ENCODE measurements around the gene EFCAB6. TPM values are rescaled to one million over a fixed set of nuclear protein-coding genes. Genes with fewer than 3 reads are reported as not detected.

The EFCAB6 gene
- total and polyA plus RNA-seq, 3 donors from 2014 or later = 41.3 to 108 (median 81.5) TPM

DNA sequence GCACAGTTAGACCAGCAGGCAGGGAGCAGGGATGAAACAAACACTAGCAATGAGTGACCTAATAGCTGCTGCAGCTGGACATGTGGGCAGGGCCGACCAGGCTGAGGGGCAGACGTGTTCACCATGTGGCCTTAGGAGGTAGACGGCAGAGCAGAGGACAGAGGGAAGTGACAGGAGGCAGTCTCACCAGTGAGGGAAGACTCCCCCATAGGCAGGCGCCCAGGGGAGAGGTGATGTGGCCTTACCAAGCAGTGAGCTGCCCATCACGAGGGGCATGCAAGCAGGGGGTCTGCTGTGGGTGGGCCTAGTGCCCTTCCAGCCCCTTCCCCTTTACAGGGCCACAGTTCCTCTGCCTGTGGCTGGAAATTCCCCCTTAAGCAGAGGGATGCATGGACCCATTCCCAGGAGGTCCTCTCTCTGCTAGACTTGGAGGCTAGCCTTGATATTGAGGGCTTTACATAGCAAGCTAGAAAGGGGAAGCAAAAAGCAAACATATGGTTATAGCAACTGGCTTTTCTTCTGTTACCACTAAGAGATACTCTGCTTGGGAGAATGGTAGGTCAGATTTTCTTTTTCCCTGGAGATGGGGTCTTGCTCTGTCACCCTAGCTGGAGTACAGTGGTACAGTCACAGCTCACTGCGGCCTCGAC lies 332.7 kb downstream of the EFCAB6 start:
- no peaks in the 10 kb centered on the region for H3K9me3 ChIP-seq
- WGBS, 2 donors = 88 to 90% methylated on average over 7 of the region's 7 CpGs
- TF ChIP-seq POLR2A (IDR thresholded peaks at IDR 0.05) = no peak
- TF ChIP-seq CTCF (IDR thresholded peaks at IDR 0.05) = no peak
- DNase-seq = no peak
- no peak overlapping the region for H3K27ac ChIP-seq
- peaks cover 11% of the 10 kb centered on the region for H3K4me1 ChIP-seq
- no peaks in the 10 kb centered on the region for H3K27me3 ChIP-seq
- no peaks in the 10 kb centered on the region for H3K36me3 ChIP-seq (ENCODE audit: low read depth, missing control alignments)
- H3K4me3 ChIP-seq = no peak overlapping the region
- intact Hi-C loops (cut with DNase I; ENCODE audit: low total_unique reads) = no loop called here

Small RNA genes within 50 kb of the gene (small RNA-seq; reads per million reads assigned to genes)
- 0 reads per million in 2 donors for gene HMGN2P9

Other genes starting within 250 kb of the EFCAB6 start
- 10 to 100 TPM; 10.3 to 11.9 TPM for gene SULT4A1, start 50.2 kb upstream of the EFCAB6 start, total RNA-seq
- gene SULT4A1, start 50.2 kb upstream of the EFCAB6 start, polyA plus RNA-seq (ENCODE audit: insufficient read depth, low read depth, low replicate concordance) = 11.2 TPM
- gene PNPLA5, start 79.7 kb upstream of the EFCAB6 start, total RNA-seq = not detected
- not detected for gene PNPLA5, start 79.7 kb upstream of the EFCAB6 start, polyA plus RNA-seq (ENCODE audit: insufficient read depth, low read depth, low replicate concordance)
- gene PNPLA3, start 111.5 kb upstream of the EFCAB6 start, total RNA-seq = 1 to 10 TPM in 1 of 2 donors, under 1 TPM in 1; 0.93 to 1.7 TPM
- gene PNPLA3, start 111.5 kb upstream of the EFCAB6 start, polyA plus RNA-seq (ENCODE audit: insufficient read depth, low read depth, low replicate concordance) = 0.53 TPM
- 10 to 100 TPM; 41.5 to 50.3 TPM for gene SAMM50, start 143.1 kb upstream of the EFCAB6 start, total RNA-seq
- gene SAMM50, start 143.1 kb upstream of the EFCAB6 start, polyA plus RNA-seq (ENCODE audit: insufficient read depth, low read depth, low replicate concordance) = 71.1 TPM
- 10 to 100 TPM; 11.6 to 23.7 TPM for gene PARVB, start 212.0 kb upstream of the EFCAB6 start, total RNA-seq
- gene PARVB, start 212.0 kb upstream of the EFCAB6 start, polyA plus RNA-seq (ENCODE audit: insufficient read depth, low read depth, low replicate concordance) = 27.5 TPM